Erythroblast (primary cell): Measurements from ENCODE around the gene CDRT4.

Experiments used
- GATA1 ChIP-seq: IDR thresholded peaks from 2 replicates; pipeline ENCODE4 v1.6.1; 2011; ENCODE audit warnings: low read depth, mild to moderate bottlenecking, control low read depth, low read length, moderate library complexity
- POLR2A ChIP-seq: IDR thresholded peaks from 2 replicates; pipeline ENCODE4 v1.6.1; 2011; ENCODE audit warnings: mild to moderate bottlenecking, low read length

DNA sequence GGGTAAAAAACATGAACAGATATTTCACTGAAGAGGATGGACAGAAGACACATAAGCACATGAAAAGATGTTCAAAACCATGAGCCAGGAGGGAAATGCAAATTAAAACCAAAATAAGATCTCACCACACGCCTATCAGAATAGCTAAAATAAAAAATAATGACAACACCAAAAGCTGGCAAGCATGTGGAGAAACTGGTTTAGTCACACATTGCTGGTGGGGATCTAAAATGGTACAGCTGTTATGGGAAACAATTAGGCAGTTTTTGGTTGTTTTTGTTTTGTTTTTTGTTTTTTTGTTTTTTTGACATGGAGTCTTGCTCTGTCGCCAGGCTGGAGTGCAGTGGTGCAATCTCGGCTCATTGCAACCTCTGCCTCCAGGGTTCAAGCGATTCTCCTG lies 81.3 kb downstream of the CDRT4 start:
- TF ChIP-seq POLR2A (no peak), GATA1 (no peak)
